Measurements from ENCODE around the gene CDHR1.

Gene CDHR1

GRCh38 chr10:84262190-84262956 lies 68.0 kb downstream of the CDHR1 start:
- TF ChIP-seq, protein P1, sequence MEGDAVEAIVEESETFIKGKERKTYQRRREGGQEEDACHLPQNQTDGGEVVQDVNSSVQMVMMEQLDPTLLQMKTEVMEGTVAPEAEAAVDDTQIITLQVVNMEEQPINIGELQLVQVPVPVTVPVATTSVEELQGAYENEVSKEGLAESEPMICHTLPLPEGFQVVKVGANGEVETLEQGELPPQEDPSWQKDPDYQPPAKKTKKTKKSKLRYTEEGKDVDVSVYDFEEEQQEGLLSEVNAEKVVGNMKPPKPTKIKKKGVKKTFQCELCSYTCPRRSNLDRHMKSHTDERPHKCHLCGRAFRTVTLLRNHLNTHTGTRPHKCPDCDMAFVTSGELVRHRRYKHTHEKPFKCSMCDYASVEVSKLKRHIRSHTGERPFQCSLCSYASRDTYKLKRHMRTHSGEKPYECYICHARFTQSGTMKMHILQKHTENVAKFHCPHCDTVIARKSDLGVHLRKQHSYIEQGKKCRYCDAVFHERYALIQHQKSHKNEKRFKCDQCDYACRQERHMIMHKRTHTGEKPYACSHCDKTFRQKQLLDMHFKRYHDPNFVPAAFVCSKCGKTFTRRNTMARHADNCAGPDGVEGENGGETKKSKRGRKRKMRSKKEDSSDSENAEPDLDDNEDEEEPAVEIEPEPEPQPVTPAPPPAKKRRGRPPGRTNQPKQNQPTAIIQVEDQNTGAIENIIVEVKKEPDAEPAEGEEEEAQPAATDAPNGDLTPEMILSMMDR (IDR thresholded peaks at IDR 0.05; ENCODE audit: control insufficient read depth, insufficient read depth, low read depth, low read length, missing control alignments): no peak
- DNase-seq (ENCODE audit: low read depth): no peak

DNA sequence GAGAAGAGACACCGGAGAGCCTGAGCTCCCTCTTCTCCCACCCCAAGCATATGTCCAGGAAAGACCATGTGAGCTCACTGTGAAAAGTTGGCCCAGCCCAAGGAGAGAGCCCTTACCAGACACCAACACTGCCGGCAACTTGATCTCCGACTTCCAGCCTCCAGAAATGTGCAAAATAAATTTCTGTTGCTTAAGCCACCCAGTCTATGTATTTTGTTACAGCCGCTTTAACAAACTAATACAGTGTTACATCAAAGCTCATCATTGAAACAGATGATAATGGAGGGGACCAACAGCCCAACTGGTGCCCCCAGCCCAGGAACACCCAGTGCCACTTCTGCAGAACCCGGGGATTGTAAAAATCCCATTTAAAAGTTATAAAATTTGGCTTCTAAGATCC lies 69.4 kb downstream of the CDHR1 start:
- TF ChIP-seq, protein P1 (IDR thresholded peaks at IDR 0.05; ENCODE audit: control insufficient read depth, insufficient read depth, low read depth, low read length, missing control alignments): no peak
- H3K4me3 ChIP-seq (ENCODE audit: control insufficient read depth, low read depth, low read length): no peak overlapping the region
- no peak for DNase-seq (ENCODE audit: low read depth)

More at GRCh38 chr10:84262190-84262956, 68.0 kb downstream of the CDHR1 start:
- no peak overlapping the region for H3K4me3 ChIP-seq (ENCODE audit: control insufficient read depth, low read depth, low read length)

- H3K4me3 ChIP-seq (ENCODE audit: control insufficient read depth, low read depth, low read length): no peak overlapping the region
- DNase-seq (ENCODE audit: low read depth): peak; percentile 17
- TF ChIP-seq, protein P1 (IDR thresholded peaks at IDR 0.05; ENCODE audit: control insufficient read depth, insufficient read depth, low read depth, low read length, missing control alignments): peak; percentile 93
Measured at GRCh38 chr10:84264611-84265141, 70.3 kb downstream of the CDHR1 start.

- no peak for DNase-seq (ENCODE audit: low read depth)
- no peak overlapping the region for H3K4me3 ChIP-seq (ENCODE audit: control insufficient read depth, low read depth, low read length)
- TF ChIP-seq, protein P1 (IDR thresholded peaks at IDR 0.05; ENCODE audit: control insufficient read depth, insufficient read depth, low read depth, low read length, missing control alignments): no peak
Measured at GRCh38 chr10:84265418-84265817, 71.1 kb downstream of the CDHR1 start.

DNA sequence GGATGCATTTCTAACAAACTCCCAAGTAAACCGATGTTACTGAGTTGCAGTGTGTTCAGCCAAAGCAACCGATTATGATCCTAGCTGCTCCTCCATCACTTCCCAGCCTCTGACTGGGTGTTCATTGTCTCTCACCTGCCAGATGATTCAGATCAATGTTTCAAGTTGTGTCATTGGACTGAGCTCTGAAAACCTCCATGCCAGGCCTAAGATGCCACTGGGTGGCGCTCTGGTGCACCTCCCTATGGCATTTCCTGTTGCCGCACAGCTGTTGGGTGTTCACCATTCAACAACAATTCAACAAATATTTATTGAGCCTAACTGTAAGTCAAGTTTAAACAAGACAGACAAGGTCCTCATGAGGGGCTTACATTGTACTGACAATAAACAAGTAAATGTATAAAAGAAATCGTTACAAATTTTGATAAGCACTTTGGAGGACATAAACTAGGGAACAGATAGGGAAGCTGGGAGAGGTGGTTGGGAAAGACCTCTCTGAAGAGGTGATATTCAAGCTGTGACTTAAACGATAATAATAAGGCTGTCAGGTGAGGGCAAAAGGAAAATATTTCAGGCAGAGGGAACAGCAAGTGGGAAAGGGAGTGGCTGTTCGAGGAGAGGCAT lies 73.3 kb downstream of the CDHR1 start:
- TF ChIP-seq, protein P1 (IDR thresholded peaks at IDR 0.05; ENCODE audit: control insufficient read depth, insufficient read depth, low read depth, low read length, missing control alignments): peak; percentile 79
- no peak overlapping the region for H3K4me3 ChIP-seq (ENCODE audit: control insufficient read depth, low read depth, low read length)
- DNase-seq (ENCODE audit: low read depth): peak; percentile 11

DNA sequence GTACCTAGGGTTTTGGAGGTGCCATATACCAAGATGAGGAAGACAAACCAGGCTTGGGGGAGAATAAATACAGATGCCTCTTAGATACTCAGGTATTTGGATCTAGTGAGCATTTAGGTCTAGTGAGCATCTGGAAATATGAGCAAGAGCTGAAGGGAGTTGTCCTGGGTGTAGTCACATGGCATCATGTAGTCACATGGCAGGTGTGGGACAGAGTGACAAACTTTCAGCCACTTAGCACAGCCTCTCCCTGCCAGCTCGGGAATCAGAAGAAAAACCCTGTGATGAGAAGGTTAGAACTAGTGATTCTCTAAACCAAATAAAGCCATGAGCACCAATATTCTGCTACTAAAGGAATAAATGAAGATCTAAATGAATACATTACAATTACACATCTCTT lies 74.8 kb downstream of the CDHR1 start:
- H3K4me3 ChIP-seq (ENCODE audit: control insufficient read depth, low read depth, low read length): no peak overlapping the region
- no peak for DNase-seq (ENCODE audit: low read depth)
- TF ChIP-seq, protein P1 (IDR thresholded peaks at IDR 0.05; ENCODE audit: control insufficient read depth, insufficient read depth, low read depth, low read length, missing control alignments): no peak
